Measurements from ENCODE around the gene DDR1. TPM values are rescaled to one million over a fixed set of nuclear protein-coding genes. Genes with fewer than 3 reads are reported as not detected.

DDR1 gene
- total RNA-seq, 1 donor from 2014 or later, result 120 TPM

- H3K27ac Mint-ChIP-seq (ENCODE audit: unreplicated experiment), result no peak overlapping the region
- H3K4me1 Mint-ChIP-seq (ENCODE audit: low read depth, unreplicated experiment), result no peaks in the 10 kb centered on the region
- DNase-seq, result no peak
- H3K36me3 Mint-ChIP-seq (ENCODE audit: unreplicated experiment), result peaks cover 23% of the 10 kb centered on the region
- TF ChIP-seq CTCF (IDR thresholded peaks at IDR 0.05; ENCODE audit: partially characterized antibody, unreplicated experiment), result no peak
- peaks cover 4% of the 10 kb centered on the region for H3K27me3 Mint-ChIP-seq (ENCODE audit: unreplicated experiment)
- peaks cover 5% of the 10 kb centered on the region for H3K9me3 Mint-ChIP-seq (ENCODE audit: unreplicated experiment)
- no peak overlapping the region for H3K4me3 Mint-ChIP-seq (ENCODE audit: unreplicated experiment)
Observed at GRCh38 chr6:30931272-30931671, 47.0 kb downstream of the DDR1 start.

- Mint-ChIP-seq H3K27me3 (ENCODE audit: unreplicated experiment) (peaks cover 4% of the 10 kb centered on the region), H3K4me1 (ENCODE audit: low read depth, unreplicated experiment) (no peaks in the 10 kb centered on the region), H3K36me3 (ENCODE audit: unreplicated experiment) (peaks cover 19% of the 10 kb centered on the region), H3K4me3 (ENCODE audit: unreplicated experiment) (no peak within 1 kb of the TSS), H3K27ac (ENCODE audit: unreplicated experiment) (no peak within 1 kb of the TSS), H3K9me3 (ENCODE audit: unreplicated experiment) (peaks cover 5% of the 10 kb centered on the region)
- TF ChIP-seq CTCF (IDR thresholded peaks at IDR 0.05; ENCODE audit: partially characterized antibody, unreplicated experiment), result no peak
- DNase-seq, result no peak
Observed at GRCh38 chr6:30931969-30932645, 47.8 kb downstream of the DDR1 start, which contains the start of gene SFTA2. Gene SFTA2 (minus strand): TSS chr6:30932170. CDS start chr6:30932096, 74 bp downstream.

GRCh38 chr6:30932665-30933365 is 48.5 kb downstream of the DDR1 start:
- H3K27ac Mint-ChIP-seq (ENCODE audit: unreplicated experiment), result no peak overlapping the region
- peaks cover 5% of the 10 kb centered on the region for H3K9me3 Mint-ChIP-seq (ENCODE audit: unreplicated experiment)
- H3K4me3 Mint-ChIP-seq (ENCODE audit: unreplicated experiment), result no peak overlapping the region
- H3K36me3 Mint-ChIP-seq (ENCODE audit: unreplicated experiment), result peaks cover 19% of the 10 kb centered on the region
- no peak for TF ChIP-seq CTCF (IDR thresholded peaks at IDR 0.05; ENCODE audit: partially characterized antibody, unreplicated experiment)
- no peaks in the 10 kb centered on the region for H3K4me1 Mint-ChIP-seq (ENCODE audit: low read depth, unreplicated experiment)
- no peak for DNase-seq
- peaks cover 4% of the 10 kb centered on the region for H3K27me3 Mint-ChIP-seq (ENCODE audit: unreplicated experiment)

GRCh38 chr6:30935018-30935417 is 50.7 kb downstream of the DDR1 start:
- Mint-ChIP-seq H3K9me3 (ENCODE audit: unreplicated experiment) (peaks cover 5% of the 10 kb centered on the region), H3K27me3 (ENCODE audit: unreplicated experiment) (peaks cover 4% of the 10 kb centered on the region), H3K4me3 (ENCODE audit: unreplicated experiment) (no peak overlapping the region), H3K4me1 (ENCODE audit: low read depth, unreplicated experiment) (no peaks in the 10 kb centered on the region), H3K36me3 (ENCODE audit: unreplicated experiment) (peaks cover 12% of the 10 kb centered on the region), H3K27ac (ENCODE audit: unreplicated experiment) (no peak overlapping the region)
- no peak for DNase-seq
- no peak for TF ChIP-seq CTCF (IDR thresholded peaks at IDR 0.05; ENCODE audit: partially characterized antibody, unreplicated experiment)

GRCh38 chr6:30937265-30937664 is 52.9 kb downstream of the DDR1 start:
- Mint-ChIP-seq H3K4me1 (ENCODE audit: low read depth, unreplicated experiment) (no peaks in the 10 kb centered on the region), H3K27ac (ENCODE audit: unreplicated experiment) (no peak overlapping the region), H3K27me3 (ENCODE audit: unreplicated experiment) (peaks cover 4% of the 10 kb centered on the region), H3K4me3 (ENCODE audit: unreplicated experiment) (no peak overlapping the region), H3K9me3 (ENCODE audit: unreplicated experiment) (peaks cover 5% of the 10 kb centered on the region), H3K36me3 (ENCODE audit: unreplicated experiment) (peaks cover 8% of the 10 kb centered on the region)
- no peak for TF ChIP-seq CTCF (IDR thresholded peaks at IDR 0.05; ENCODE audit: partially characterized antibody, unreplicated experiment)
- DNase-seq, result no peak
